HCT116 (cell line): ENCODE results near the gene TCFL5. TPM values are rescaled to one million over a fixed set of nuclear protein-coding genes. Genes with fewer than 3 reads are reported as not detected.

Experiments
- ATAC-seq: fragments of 200-7000 bp; cut with Tn5 transposase; 2 replicates; pipeline ENCODE4 v1.9.1; 2020; ENCODE audit warnings: mild to moderate bottlenecking, moderate library complexity
- BruUV-seq: library from RNA; stranded (reverse); fragments of 400-500 nt; replicated peaks from 2 replicates; lab custom pipeline; 2021; lab: Mats Ljungman, UMichigan
- CTCF ChIA-PET: fragments of 300-600 bp; sonication (Branson Sonifier 250); formaldehyde crosslinking; loops from one replicate; lab custom pipeline; 2021; ENCODE audit warnings: antibody characterized with exemption; lab: Charles Lee
- POLR2A ChIA-PET: fragments of 300-600, 350-600 bp; sonication (Branson Sonifier 250); formaldehyde crosslinking; loops from one replicate; lab custom pipeline; 2021; ENCODE audit warnings: antibody characterized with exemption; lab: Charles Lee
- RAD21 ChIA-PET, 2 experiments: fragments of 300-600 bp; sonication (Branson Sonifier 250); formaldehyde crosslinking; loops; one replicate each; lab custom pipeline; 2023; ENCODE audit warnings: low total read pairs in 2 of 2; ENCODE audit not compliant: uncharacterized antibody in 2 of 2, unreplicated experiment in 2 of 2, low non-redundant PET in 1 of 2; lab: Charles Lee
- DNase-seq: peaks from one replicate; pipeline ENCODE4 v3.0.0-alpha.2; 2010; ENCODE audit warnings: low read depth, low spot score
- H2AFZ ChIP-seq: fragments of 200-600 bp; shearing (Covaris generic), sonication (generic); 2 replicates; pipeline ENCODE4 v1.6.1; 2017; ENCODE audit warnings: low read depth, mixed run types, mixed read lengths, antibody characterized with exemption, low read length; ENCODE audit not compliant: poor library complexity, severe bottlenecking
- H3K27ac ChIP-seq: 2 replicates; pipeline ENCODE4 v1.5.1; 2012; ENCODE audit warnings: low read depth, low read length
- H3K27me3 ChIP-seq: fragments of 200-600 bp; sonication (generic); 2 replicates; pipeline ENCODE4 v1.6.1; 2016; ENCODE audit warnings: mixed run types, low read length, mixed read lengths; ENCODE audit not compliant: insufficient read depth
- H3K36me3 ChIP-seq, 2 experiments: fragments of 200-500 bp in 1 of 2; fragments of 200-600 bp in 1 of 2; sonication (Bioruptor generic) in 1 of 2; sonication (generic) in 1 of 2; 2 replicates each; pipeline versions ENCODE4 v1.5.1 to v1.6.1; 2014 to 2016; ENCODE audit warnings: low read length in 2 of 2, inconsistent platforms in 1 of 2, mixed read lengths in 1 of 2, mixed run types in 1 of 2; ENCODE audit not compliant: insufficient read depth in 2 of 2, control insufficient read depth in 1 of 2
- H3K4me1 ChIP-seq, 2 experiments: fragments of 200-600 bp in 1 of 2; sonication (generic) in 1 of 2; 2 replicates each; pipeline versions ENCODE4 v1.5.1 to v1.6.1; 2012 to 2017; ENCODE audit warnings: low read length in 2 of 2, inconsistent platforms in 1 of 2, mild to moderate bottlenecking in 1 of 2, mixed read lengths in 1 of 2, mixed run types in 1 of 2, moderate library complexity in 1 of 2; ENCODE audit not compliant: insufficient read depth in 2 of 2, control insufficient read depth in 1 of 2
- H3K4me2 ChIP-seq: fragments of 200-600 bp; sonication (generic); 2 replicates; pipeline ENCODE4 v1.6.1; 2017; ENCODE audit warnings: mixed run types, low read length, mixed read lengths
- H3K4me3 ChIP-seq, 2 experiments: fragments of 200-600 bp in 1 of 2; sonication (generic) in 1 of 2; replicated peaks in 1 of 2; 2 replicates each; pipeline ENCODE4 v1.5.1; 2011 to 2016; ENCODE audit warnings: low read length in 2 of 2, control low read depth in 1 of 2, low read depth in 1 of 2, mild to moderate bottlenecking in 1 of 2, mixed read lengths in 1 of 2, mixed run types in 1 of 2
- H3K79me2 ChIP-seq: fragments of 200-600 bp; sonication (generic); 2 replicates; pipeline ENCODE4 v1.6.1; 2017; ENCODE audit warnings: mild to moderate bottlenecking, mixed run types, low read length, moderate library complexity, mixed read lengths; ENCODE audit not compliant: insufficient read depth
- H3K9ac ChIP-seq: fragments of 200-600 bp; sonication (generic); 2 replicates; pipeline ENCODE4 v1.6.1; 2016; ENCODE audit warnings: low read length, mixed read lengths
- H3K9me2 ChIP-seq: fragments of 200-600 bp; sonication (generic), shearing (Covaris generic); 2 replicates; pipeline ENCODE4 v1.6.1; 2017; ENCODE audit warnings: mixed run types, mild to moderate bottlenecking, moderate library complexity; ENCODE audit not compliant: insufficient read depth
- H3K9me3 ChIP-seq, 2 experiments: fragments of 200-500 bp in 1 of 2; fragments of 200-600 bp in 1 of 2; sonication (Bioruptor generic) in 1 of 2; sonication (generic) in 1 of 2; 2 replicates each; pipeline ENCODE4 v1.6.1; 2014 to 2017; ENCODE audit warnings: low read length in 2 of 2, mixed read lengths in 2 of 2, inconsistent platforms in 1 of 2, low read depth in 1 of 2, mild to moderate bottlenecking in 1 of 2, mixed run types in 1 of 2, moderate library complexity in 1 of 2; ENCODE audit not compliant: control insufficient read depth in 1 of 2, insufficient read depth in 1 of 2
- H4K20me1 ChIP-seq: fragments of 200-600 bp; sonication (generic), shearing (Covaris generic); 2 replicates; pipeline ENCODE4 v1.6.1; 2017; ENCODE audit warnings: mixed run types, mild to moderate bottlenecking, moderate library complexity; ENCODE audit not compliant: insufficient read depth
- CBX3 ChIP-seq: IDR thresholded peaks from 2 replicates; pipeline ENCODE4 v1.6.1; 2012; ENCODE audit warnings: low read depth
- CEBPB ChIP-seq: IDR thresholded peaks from 2 replicates; pipeline ENCODE4 v1.6.1; 2012; ENCODE audit warnings: low read depth
- EGR1 ChIP-seq: IDR thresholded peaks from 2 replicates; pipeline ENCODE4 v1.6.1; 2012; ENCODE audit warnings: low read depth
- EZH2phosphoT487 ChIP-seq: fragments of 200-600 bp; IDR thresholded peaks from 2 replicates; pipeline ENCODE4 v1.6.1; 2018; ENCODE audit warnings: antibody characterized with exemption, borderline replicate concordance
- JUND ChIP-seq: IDR thresholded peaks from 2 replicates; pipeline ENCODE4 v1.6.1; 2012
- MAX ChIP-seq: IDR thresholded peaks from 2 replicates; pipeline ENCODE4 v1.6.1; 2012
- POLR2AphosphoS5 ChIP-seq: IDR thresholded peaks from 2 replicates; pipeline ENCODE4 v1.6.1; 2011; ENCODE audit warnings: mild to moderate bottlenecking, low read depth, low read length, moderate library complexity
- RAD21 ChIP-seq: IDR thresholded peaks from 2 replicates; pipeline ENCODE4 v1.6.1; 2012; ENCODE audit warnings: low read depth, mild to moderate bottlenecking
- SIN3A ChIP-seq: IDR thresholded peaks from 2 replicates; pipeline ENCODE4 v1.6.1; 2012; ENCODE audit warnings: low read depth
- SP1 ChIP-seq: IDR thresholded peaks from 2 replicates; pipeline ENCODE4 v1.6.1; 2012; ENCODE audit warnings: low read depth
- TCF7L2 ChIP-seq: IDR thresholded peaks from 2 replicates; pipeline ENCODE4 v1.7.0; 2011; ENCODE audit warnings: borderline replicate concordance, inconsistent platforms; ENCODE audit not compliant: insufficient read depth, insufficient read length; ENCODE audit errors: extremely low read depth
- YY1 ChIP-seq: IDR thresholded peaks from 2 replicates; pipeline ENCODE4 v1.6.1; 2011; ENCODE audit warnings: low read length, low read depth, moderate library complexity, mild to moderate bottlenecking; ENCODE audit not compliant: insufficient replicate concordance; ENCODE audit errors: extremely low read depth
- intact Hi-C: fragments of 100-400 bp; cut with micrococcal nuclease; formaldehyde crosslinking; loops from 2 replicates; pipeline ENCODE4 v1.10.0; 2022
- total RNA-seq: library from RNA; stranded (reverse); gene quantifications from one replicate; pipeline ENCODE4 v1.2.1, GENCODE V29; 2021; ENCODE audit not compliant: unreplicated experiment
- TF ChIP-seq, protein P1 (sequence below): IDR thresholded peaks from 2 replicates; pipeline ENCODE4 v1.6.1; 2012
- TF ChIP-seq, protein P2 (sequence below), 3 experiments: fragments of 200-600 bp in 1 of 3; sonication (generic) in 1 of 3; IDR thresholded peaks in 2 of 3; conservative IDR thresholded peaks in 1 of 3; 2 replicates each; pipeline ENCODE4 v1.5.1; 2012 to 2017; ENCODE audit warnings: low read depth in 2 of 3, low read length in 2 of 3, antibody characterized with exemption in 1 of 3, borderline replicate concordance in 1 of 3, control low read depth in 1 of 3, mild to moderate bottlenecking in 1 of 3, mixed read lengths in 1 of 3, mixed run types in 1 of 3, moderate library complexity in 1 of 3; ENCODE audit not compliant: insufficient read depth in 1 of 3
- TF ChIP-seq, protein P3 (sequence below): IDR thresholded peaks from 2 replicates; pipeline ENCODE4 v1.6.1; 2011; ENCODE audit warnings: mild to moderate bottlenecking, low read length, moderate library complexity; ENCODE audit not compliant: insufficient replicate concordance; ENCODE audit errors: extremely low read depth

TCFL5 gene
- total RNA-seq, 1 experiment from 2014 or later = 20.4 TPM

GRCh38 chr20:62791301-62792181 is 70.1 kb downstream of the TCFL5 start:
- H3K27me3 ChIP-seq = no peaks in the 10 kb centered on the region
- H3K79me2 ChIP-seq = no peaks in the 10 kb centered on the region
- peak; percentile 87 for DNase-seq
- CTCF ChIA-PET = interaction anchor here (0.8 to 1.8 kb wide), 18 partner anchors 9 to 381 kb away, joined by 3 to 13 read pairs (median 6); no protein-coding TSS in a partner anchor
- H3K9me2 ChIP-seq = no peaks in the 10 kb centered on the region
- peak overlapping the region; percentile 53 for H3K9ac ChIP-seq
- no peaks in the 10 kb centered on the region for H4K20me1 ChIP-seq
- no peak overlapping the region for H2AFZ ChIP-seq
- TF ChIP-seq SP1 = no peak
- no peak for TF ChIP-seq EGR1
- TF ChIP-seq JUND = no peak
- TF ChIP-seq CEBPB = no peak
- no peak for TF ChIP-seq SIN3A
- TF ChIP-seq MAX = no peak
- TF ChIP-seq, protein P1, sequence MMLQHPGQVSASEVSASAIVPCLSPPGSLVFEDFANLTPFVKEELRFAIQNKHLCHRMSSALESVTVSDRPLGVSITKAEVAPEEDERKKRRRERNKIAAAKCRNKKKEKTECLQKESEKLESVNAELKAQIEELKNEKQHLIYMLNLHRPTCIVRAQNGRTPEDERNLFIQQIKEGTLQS = no peak
- TF ChIP-seq, protein P2, sequence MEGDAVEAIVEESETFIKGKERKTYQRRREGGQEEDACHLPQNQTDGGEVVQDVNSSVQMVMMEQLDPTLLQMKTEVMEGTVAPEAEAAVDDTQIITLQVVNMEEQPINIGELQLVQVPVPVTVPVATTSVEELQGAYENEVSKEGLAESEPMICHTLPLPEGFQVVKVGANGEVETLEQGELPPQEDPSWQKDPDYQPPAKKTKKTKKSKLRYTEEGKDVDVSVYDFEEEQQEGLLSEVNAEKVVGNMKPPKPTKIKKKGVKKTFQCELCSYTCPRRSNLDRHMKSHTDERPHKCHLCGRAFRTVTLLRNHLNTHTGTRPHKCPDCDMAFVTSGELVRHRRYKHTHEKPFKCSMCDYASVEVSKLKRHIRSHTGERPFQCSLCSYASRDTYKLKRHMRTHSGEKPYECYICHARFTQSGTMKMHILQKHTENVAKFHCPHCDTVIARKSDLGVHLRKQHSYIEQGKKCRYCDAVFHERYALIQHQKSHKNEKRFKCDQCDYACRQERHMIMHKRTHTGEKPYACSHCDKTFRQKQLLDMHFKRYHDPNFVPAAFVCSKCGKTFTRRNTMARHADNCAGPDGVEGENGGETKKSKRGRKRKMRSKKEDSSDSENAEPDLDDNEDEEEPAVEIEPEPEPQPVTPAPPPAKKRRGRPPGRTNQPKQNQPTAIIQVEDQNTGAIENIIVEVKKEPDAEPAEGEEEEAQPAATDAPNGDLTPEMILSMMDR (IDR thresholded peaks at IDR 0.05 in 2 of 3, conservative IDR thresholded peaks at IDR 0.05 in 1 of 3; ENCODE audit: borderline replicate concordance in 1 of 3, insufficient read depth in 1 of 3, low read depth in 2 of 3, low read length in 2 of 3) = peak in 2 of 3 experiments; percentile 93 to 99; a peak in 4 of 6 replicates
- peak; percentile 25 for TF ChIP-seq TCF7L2
- TF ChIP-seq RAD21 = no peak
- TF ChIP-seq EZH2phosphoT487 = no peak
- TF ChIP-seq CBX3 = no peak
- TF ChIP-seq YY1 = peak; percentile 33
- TF ChIP-seq POLR2AphosphoS5 = peak; percentile 27; the same call in 1 of the 2 replicates
- TF ChIP-seq, protein P3, sequence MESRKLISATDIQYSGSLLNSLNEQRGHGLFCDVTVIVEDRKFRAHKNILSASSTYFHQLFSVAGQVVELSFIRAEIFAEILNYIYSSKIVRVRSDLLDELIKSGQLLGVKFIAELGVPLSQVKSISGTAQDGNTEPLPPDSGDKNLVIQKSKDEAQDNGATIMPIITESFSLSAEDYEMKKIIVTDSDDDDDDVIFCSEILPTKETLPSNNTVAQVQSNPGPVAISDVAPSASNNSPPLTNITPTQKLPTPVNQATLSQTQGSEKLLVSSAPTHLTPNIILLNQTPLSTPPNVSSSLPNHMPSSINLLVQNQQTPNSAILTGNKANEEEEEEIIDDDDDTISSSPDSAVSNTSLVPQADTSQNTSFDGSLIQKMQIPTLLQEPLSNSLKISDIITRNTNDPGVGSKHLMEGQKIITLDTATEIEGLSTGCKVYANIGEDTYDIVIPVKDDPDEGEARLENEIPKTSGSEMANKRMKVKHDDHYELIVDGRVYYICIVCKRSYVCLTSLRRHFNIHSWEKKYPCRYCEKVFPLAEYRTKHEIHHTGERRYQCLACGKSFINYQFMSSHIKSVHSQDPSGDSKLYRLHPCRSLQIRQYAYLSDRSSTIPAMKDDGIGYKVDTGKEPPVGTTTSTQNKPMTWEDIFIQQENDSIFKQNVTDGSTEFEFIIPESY = no peak
- POLR2A ChIA-PET = interaction anchor here (0.5 to 1.5 kb wide), 3 partner anchors 33 to 403 kb away, joined by 3 to 4 read pairs (median 3); partner anchors contain the start of gene SLCO4A1
- peak overlapping the region; percentile 86 for H3K4me2 ChIP-seq
- ATAC-seq = peak; percentile 44
- H3K27ac ChIP-seq = peak overlapping the region; percentile 54
- RAD21 ChIA-PET = interaction anchor here (0.7 to 1.2 kb wide), 5 partner anchors 26 to 175 kb away, joined by 3 to 4 read pairs (median 3); no protein-coding TSS in a partner anchor
- H3K9me3 ChIP-seq = no peaks in the 10 kb centered on the region
- intact Hi-C loops = loop anchor here (1.0 to 5.0 kb wide), 4 partner anchors 88 to 289 kb away; no protein-coding TSS in a partner anchor
- no peaks in the 10 kb centered on the region for H3K36me3 ChIP-seq
- peaks cover 15 to 51% of the 10 kb centered on the region in 2 experiments for H3K4me1 ChIP-seq
- no TSS peak for BruUV-seq
- H3K4me3 ChIP-seq = peak overlapping the region; percentile 3 to 42; a peak in 2 of 4 replicates
